KOPT-K1 (cell line): ENCODE data around the gene PYDC2.

ENCODE experiments used
- H3K27ac ChIP-seq: fragments of 200-600 bp; sonication (generic); 2 replicates; pipeline ENCODE4 v1.5.1; 2016; ENCODE audit warnings: antibody characterized with exemption, mild to moderate bottlenecking, low read depth, low read length; ENCODE audit not compliant: poor library complexity, severe bottlenecking
- H3K36me3 ChIP-seq: fragments of 200-600 bp; sonication (generic); 2 replicates; pipeline ENCODE4 v1.5.1; 2017; ENCODE audit warnings: antibody characterized with exemption, mild to moderate bottlenecking, low read length, moderate library complexity; ENCODE audit not compliant: insufficient read depth
- H3K9me3 ChIP-seq: fragments of 200-600 bp; sonication (generic); 2 replicates; pipeline ENCODE4 v1.5.1; 2017; ENCODE audit warnings: antibody characterized with exemption, low read length, mild to moderate bottlenecking; ENCODE audit not compliant: insufficient read depth, poor library complexity, severe bottlenecking

Gene PYDC2

DNA sequence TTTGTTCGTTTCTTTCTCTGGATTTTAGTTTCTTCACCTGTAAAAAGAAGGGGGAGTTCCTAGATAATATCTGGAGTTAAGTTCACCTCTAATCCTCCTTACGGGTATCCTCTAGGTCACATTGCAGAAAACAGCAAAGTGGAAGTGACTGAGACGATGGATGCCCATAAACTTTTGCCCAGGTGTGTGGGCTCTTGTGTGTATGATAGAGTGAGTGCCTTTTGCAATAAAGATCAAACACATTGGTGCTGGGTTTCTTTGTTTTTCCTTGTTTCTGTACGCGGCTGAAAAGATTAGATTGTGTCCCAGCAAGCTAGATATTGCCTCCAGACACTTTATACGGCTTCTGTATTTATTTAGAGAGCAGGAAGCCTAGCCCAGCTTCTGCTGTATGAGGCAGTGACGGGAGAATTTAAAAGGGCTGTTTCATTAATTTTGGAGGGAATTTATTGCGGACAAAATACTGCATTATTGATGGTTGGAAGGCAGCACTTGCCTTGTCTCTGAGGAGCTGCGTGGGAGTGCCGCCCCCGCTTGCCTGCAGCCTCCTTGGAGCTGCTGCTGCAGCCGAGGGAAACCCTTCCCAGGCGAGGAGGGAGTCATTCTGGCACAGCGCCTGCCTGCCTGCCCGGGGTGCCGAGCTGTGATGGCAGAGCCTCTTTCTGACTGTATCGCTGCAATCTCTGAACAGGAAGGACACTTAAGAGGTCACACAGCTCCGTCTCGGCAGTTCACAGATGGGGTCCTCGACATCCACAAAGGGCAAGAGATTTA is 38.5 kb downstream of the PYDC2 start:
- Histone ChIP-seq H3K27ac (no peak overlapping the region), H3K36me3 (no peaks in the 10 kb centered on the region), H3K9me3 (no peaks in the 10 kb centered on the region)

DNA sequence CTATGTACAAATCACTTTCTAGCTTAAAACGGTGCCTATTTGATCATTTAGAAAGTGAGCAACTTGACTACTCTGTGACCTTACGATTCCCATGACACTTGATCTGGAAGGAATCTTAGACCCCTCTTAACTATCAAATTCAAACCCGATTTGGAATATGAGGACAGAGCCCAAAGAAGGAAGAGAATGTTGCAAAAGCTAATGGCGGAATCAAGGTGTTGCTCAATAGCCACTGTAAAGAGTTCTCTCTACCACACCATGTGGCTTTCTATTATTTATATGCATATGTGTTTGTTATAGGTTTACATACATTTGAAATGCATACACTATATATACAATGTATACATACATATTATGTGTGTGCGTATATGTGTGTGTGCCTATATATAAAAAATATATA is 39.9 kb downstream of the PYDC2 start:
- H3K36me3 ChIP-seq = no peaks in the 10 kb centered on the region
- no peaks in the 10 kb centered on the region for H3K9me3 ChIP-seq
- H3K27ac ChIP-seq = no peak overlapping the region

DNA sequence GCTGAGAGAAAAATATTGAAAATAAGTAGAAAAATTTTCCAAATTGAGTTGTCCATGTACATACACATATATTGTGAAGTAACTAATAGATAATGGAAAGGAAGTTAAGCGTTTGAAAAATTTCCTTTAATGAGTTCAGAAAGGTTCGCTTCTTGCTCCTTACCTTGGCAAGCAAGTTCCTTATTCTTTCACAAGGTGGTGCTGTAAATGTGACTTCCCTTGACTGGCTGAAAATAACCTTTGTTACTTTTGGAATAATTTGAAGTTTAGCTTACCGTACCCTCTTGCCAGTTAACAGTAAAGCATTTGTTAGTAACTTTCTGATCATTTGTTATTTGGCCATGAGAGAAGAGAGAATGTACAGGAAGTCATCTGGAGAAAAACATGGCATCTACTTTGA is 41.6 kb downstream of the PYDC2 start:
- H3K9me3 ChIP-seq = no peaks in the 10 kb centered on the region
- no peak overlapping the region for H3K27ac ChIP-seq
- no peaks in the 10 kb centered on the region for H3K36me3 ChIP-seq

DNA sequence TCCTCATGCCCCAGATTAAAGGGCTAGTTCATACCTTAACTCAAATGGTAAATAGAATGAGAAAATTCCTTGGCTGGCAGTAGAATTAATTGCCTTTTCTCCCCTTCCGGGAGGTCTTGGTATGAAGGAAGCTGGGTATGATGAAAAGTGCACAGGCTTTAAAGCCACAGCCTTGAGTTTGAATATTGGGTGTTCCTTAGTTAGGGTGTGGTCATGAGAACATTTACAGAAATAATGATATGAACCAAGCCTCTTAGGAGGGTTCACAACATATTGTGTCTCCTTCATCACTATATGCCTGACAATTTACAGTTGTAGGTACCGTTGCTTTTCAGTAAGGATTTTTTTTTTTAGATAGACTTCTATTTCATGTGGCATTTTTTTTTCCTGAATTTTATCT is 48.1 kb downstream of the PYDC2 start:
- Histone ChIP-seq H3K27ac (no peak overlapping the region), H3K36me3 (no peaks in the 10 kb centered on the region), H3K9me3 (no peaks in the 10 kb centered on the region)
